SH-SY5Y (cell line): ENCODE data around the gene TKTL1.

Experiments used
- GATA2 ChIP-seq: IDR thresholded peaks from 2 replicates; pipeline ENCODE4 v1.6.1; 2011; ENCODE audit warnings: mild to moderate bottlenecking, low read depth, low read length
- GATA3 ChIP-seq: IDR thresholded peaks from 2 replicates; pipeline ENCODE4 v1.6.1; 2011; ENCODE audit warnings: low read depth, mild to moderate bottlenecking, low read length, moderate library complexity

DNA sequence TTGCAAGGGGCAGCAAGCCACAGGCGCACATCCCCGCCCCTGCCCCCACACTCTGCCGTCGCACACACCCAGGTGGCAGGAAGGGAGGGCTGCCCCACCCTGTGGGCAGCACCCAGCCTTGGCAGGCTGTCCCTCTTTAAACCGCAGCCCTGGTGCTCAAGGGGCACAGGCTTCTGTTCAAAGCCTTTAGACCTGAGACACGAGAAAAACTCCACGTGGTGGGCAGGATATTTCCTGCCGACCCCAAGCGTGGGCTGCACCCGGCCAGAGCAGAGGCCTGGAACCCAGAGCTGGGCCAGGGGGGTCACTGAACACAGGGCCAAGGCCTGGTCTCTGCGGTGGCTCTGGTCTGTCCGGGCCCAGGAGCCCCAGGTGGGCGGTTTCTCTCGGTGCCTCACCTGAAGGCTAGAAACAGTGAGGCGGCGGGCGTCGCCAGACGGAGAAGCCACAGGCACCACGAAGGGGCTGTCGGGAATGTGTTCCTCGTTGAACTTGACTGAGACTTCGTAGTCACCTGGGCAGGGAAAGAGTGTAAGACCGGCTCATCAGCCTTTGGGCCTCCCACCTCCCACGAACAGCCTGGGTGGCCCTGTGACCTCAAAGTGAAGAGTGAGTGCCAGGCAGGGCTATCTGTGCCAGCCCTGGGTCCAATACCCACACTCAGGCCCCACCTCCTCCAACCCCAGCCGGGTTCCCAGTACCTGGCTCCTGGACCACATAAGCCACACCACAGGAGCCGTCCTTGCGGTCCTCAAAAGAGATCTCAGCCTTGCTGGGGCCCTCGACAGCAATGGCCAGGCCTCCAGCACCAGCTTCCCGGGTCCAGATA lies 55.8 kb downstream of the TKTL1 start:
- TF ChIP-seq GATA2, result no peak
- TF ChIP-seq GATA3, result no peak
